Neural crest cell (in vitro differentiated cells): Measurements from ENCODE around the gene AFMID. TPM values are rescaled to one million over a fixed set of nuclear protein-coding genes. Genes with fewer than 3 reads are reported as not detected.
A peak's percentile ranks its signal among the peaks of the same experiment; 100 is the strongest.

ENCODE experiments used
- DNase-seq: peaks from one replicate; pipeline ENCODE4 v3.0.0; 2021; ENCODE audit warnings: low read depth, mixed read lengths, low spot score
- H3K27ac Mint-ChIP-seq: one replicate; pipeline ENCODE4 v1.8.0; 2021; ENCODE audit warnings: mild to moderate bottlenecking, mixed read lengths; ENCODE audit not compliant: unreplicated experiment
- H3K27me3 Mint-ChIP-seq: 2 replicates; pipeline ENCODE4 v1.8.0; 2021; ENCODE audit warnings: low read depth, mild to moderate bottlenecking, mixed read lengths
- H3K36me3 Mint-ChIP-seq: 2 replicates; pipeline ENCODE4 v1.8.0; 2021; ENCODE audit warnings: low read depth, mild to moderate bottlenecking, mixed read lengths
- H3K4me1 Mint-ChIP-seq: 2 replicates; pipeline ENCODE4 v1.8.0; 2021; ENCODE audit warnings: mixed read lengths
- H3K4me3 Mint-ChIP-seq: one replicate; pipeline ENCODE4 v1.8.0; 2021; ENCODE audit warnings: mild to moderate bottlenecking, mixed read lengths
- H3K9me3 Mint-ChIP-seq: 2 replicates; pipeline ENCODE4 v1.8.0; 2021; ENCODE audit warnings: mixed read lengths
- CTCF ChIP-seq: fragments of 200-600 bp; sonication (generic); conservative IDR thresholded peaks from 2 replicates; pipeline ENCODE4 v1.5.0; 2021; ENCODE audit warnings: antibody characterized with exemption, mild to moderate bottlenecking
- total RNA-seq: library from RNA; stranded (reverse); gene quantifications from 2 replicates; pipeline ENCODE4 v1.2.1, GENCODE V29; 2021

Gene AFMID
- total RNA-seq, 1 donor from 2014 or later, result 41.9 TPM

GRCh38 chr17:78164748-78165607 lies 22.2 kb upstream of the AFMID start:
- Mint-ChIP-seq H3K4me1 (no peaks in the 10 kb centered on the region), H3K4me3 (no peak overlapping the region), H3K27ac (no peak overlapping the region), H3K36me3 (no peaks in the 10 kb centered on the region), H3K27me3 (no peaks in the 10 kb centered on the region), H3K9me3 (no peaks in the 10 kb centered on the region)
- no peak for TF ChIP-seq CTCF
- no peak for DNase-seq

GRCh38 chr17:78166416-78166815 lies 20.7 kb upstream of the AFMID start:
- Mint-ChIP-seq H3K27ac (no peak overlapping the region), H3K9me3 (no peaks in the 10 kb centered on the region), H3K36me3 (no peaks in the 10 kb centered on the region), H3K4me1 (no peaks in the 10 kb centered on the region), H3K27me3 (no peaks in the 10 kb centered on the region), H3K4me3 (peak overlapping the region; percentile 34)
- DNase-seq, result no peak
- TF ChIP-seq CTCF, result no peak

GRCh38 chr17:78168242-78168902 lies 18.8 kb upstream of the AFMID start, which contains the start of gene SYNGR2:
SYNGR2 (plus strand) TSS chr17:78168581; CDS start chr17:78168617, 36 bp downstream.
- no peaks in the 10 kb centered on the region for H3K9me3 Mint-ChIP-seq
- no peaks in the 10 kb centered on the region for H3K27me3 Mint-ChIP-seq
- H3K36me3 Mint-ChIP-seq, result no peaks in the 10 kb centered on the region
- no peak within 1 kb of the TSS for H3K27ac Mint-ChIP-seq
- no peak for TF ChIP-seq CTCF
- peak; percentile 78 for DNase-seq
- H3K4me1 Mint-ChIP-seq, result peaks cover 11% of the 10 kb centered on the region
- H3K4me3 Mint-ChIP-seq, result peak within 1 kb of the TSS; percentile 86

- no peaks in the 10 kb centered on the region for H3K27me3 Mint-ChIP-seq
- H3K9me3 Mint-ChIP-seq, result no peaks in the 10 kb centered on the region
- DNase-seq, result no peak
- TF ChIP-seq CTCF, result no peak
- no peak overlapping the region for H3K27ac Mint-ChIP-seq
- H3K4me1 Mint-ChIP-seq, result peaks cover 13% of the 10 kb centered on the region
- H3K4me3 Mint-ChIP-seq, result peak overlapping the region; percentile 86
- no peaks in the 10 kb centered on the region for H3K36me3 Mint-ChIP-seq
These were observed 18.0 kb upstream of the AFMID start for GRCh38 chr17:78168903-78169793.
